Stimulated activated CD8-positive, alpha-beta memory T cell treated with anti-CD3 and anti-CD28 coated beads, Interleukin-4, amount 100 ng/mL, for 24 hours (primary cell): ENCODE data around the gene RGS13.

Source experiments
- DNase-seq: peaks from one replicate; pipeline ENCODE4 v3.0.0-alpha.2; 2020; ENCODE audit warnings: low read depth

The RGS13 gene

DNA sequence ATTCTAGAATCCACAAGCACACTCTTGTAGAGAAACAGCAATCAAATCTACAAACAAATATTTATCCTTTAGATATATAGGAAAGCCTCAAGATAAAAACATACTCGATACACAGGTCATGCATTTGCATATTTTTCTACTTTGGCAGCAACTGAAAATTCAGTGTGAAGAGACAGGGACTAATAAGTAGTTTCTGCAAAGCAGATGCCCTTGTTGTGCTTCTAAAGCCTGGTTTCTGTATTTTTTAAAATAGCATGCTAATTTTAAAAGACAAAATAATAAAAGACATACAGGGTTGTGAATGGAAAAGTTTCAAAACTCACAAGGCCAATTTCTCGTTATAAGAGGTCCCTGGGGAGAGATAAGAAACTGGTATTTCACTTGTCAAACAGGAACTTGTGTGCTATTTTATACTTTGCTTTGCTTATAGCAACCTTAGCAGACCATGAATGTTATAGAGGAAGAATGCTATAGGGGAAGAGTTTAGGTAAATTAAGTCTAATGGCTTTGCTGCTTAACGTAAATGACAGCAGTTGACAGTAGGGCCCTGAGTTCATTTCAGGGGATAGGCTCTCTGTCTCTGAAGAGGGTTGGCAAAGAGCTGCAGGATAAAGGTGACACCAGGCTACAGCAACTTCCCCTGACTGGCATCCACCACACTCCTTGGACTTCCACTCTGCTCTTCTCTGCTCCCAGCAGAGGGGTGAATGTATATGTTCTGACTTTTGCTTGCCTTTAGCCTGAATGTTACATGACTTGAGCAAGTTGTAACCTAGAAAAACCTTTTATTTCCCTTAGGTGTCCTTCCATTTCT is 9.4 kb upstream of the RGS13 start:
- DNase-seq, result no peak

DNA sequence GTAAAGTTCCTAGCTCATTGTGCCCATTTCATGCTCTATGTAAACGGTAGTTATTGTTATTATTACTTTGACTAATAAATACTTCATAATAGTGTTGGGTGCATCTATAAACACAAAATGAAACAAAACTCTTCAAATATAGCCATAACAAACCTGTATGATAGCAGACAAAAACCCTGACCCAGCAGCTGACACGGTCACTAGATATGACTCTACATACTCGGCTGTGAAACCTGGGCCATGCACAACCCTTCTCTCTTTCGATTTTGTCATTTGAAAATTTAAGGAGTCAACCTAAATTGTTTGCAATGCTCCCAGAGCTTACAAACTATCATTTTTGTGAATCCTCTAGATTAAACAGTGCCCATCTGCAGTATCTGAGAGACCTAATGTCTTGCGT is 8.0 kb upstream of the RGS13 start:
- no peak for DNase-seq

DNA sequence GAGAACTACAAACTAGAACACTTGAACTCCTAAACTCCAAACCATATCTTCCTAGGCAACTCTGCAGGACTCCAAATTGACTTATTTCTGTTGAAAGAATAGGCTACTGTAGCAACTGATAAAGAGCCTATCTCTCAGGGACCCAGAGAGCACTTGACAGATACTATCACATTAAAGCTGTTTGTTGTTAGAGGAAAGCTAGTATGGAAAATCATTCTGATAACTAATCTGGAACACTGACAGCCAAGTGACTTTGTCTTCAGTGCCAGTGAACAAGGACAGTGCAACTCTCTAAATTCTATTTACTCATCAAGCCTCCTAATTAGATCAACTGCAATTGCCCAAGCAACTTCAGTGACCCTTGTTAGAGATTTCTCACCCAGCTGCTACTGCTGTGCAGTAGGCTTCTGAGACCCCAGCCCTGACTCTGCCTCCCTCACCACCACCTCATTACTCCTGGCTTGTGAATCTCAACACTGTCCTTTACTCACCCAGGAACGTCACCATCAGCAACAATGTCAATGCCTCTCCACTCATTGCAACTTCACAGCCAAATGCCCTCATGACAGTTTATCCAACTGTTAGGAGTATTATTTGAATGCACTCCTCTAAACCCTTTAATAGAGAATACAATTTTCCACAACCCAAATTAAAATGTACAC is 7.4 kb upstream of the RGS13 start:
- no peak for DNase-seq

DNA sequence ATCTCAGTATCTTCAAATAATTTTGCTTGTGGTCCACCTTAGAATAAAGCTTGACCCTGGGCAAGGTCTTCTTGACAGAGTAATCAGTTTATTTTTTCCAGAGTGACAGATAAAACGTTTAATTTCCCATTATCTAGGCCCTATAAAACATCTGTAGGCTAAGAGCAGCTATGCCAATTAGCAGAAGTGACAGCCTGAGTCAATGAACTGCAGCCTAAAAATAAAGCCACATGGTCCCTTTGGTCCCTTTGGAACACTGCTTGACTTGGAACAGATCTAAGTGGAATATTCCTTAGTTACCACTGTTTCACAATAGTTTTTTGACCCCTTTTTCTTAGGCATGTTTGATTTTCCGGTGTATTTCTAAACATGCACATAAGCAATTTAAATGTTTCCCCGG is 6.3 kb upstream of the RGS13 start:
- no peak for DNase-seq

DNA sequence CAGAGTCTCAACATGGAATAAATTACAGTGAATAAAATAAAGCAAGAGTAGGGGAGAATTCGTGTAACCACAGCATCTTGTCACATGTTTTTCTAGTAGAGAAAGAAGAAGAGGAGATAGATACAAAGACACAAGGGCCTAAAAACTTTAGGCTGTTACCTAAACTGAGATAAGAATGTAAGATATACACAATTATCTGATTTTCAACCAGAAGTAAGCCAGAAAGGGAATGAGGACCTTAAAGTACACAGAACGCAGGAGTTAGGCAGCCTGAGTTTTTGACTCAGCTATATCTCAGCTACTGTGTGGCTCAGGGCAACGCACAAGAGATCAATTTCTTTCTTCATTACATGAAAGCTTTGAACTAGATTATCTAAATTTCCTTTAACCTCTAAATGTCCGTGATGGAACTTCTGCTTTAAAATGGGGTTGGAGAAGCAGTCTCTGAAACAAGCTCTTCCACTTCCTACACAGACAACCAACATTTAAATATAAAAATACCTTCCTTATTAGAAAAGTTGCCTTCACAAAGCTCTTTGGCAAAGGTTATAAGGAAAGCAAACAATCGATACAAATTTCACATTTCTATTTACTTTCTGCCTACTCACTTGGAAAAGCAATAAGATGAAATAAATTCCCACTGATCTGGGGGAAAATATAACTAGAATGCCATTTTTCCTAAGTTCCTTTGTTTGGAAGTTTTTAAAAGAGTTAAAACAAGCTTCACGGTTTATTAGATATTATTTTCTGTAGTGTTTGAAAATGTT is 5.2 kb upstream of the RGS13 start:
- DNase-seq, result no peak

DNA sequence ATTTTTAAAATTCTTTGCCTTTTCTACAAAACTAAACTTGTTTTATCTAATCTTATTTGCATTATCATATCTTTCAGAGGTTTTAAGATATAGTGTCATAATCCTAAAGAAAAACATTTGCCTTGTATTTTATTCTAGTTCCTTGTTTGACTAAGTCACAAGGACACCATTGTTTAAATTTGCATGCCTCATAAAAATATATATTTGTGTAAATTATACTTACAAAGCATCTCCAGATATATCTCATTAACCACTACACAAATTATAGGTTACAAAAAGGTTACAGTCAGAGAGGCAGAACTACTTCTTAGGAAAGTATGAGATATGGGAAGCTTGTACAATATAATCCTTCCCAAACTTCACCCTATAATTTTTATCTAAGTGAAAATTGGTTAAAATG is 4.2 kb upstream of the RGS13 start:
- DNase-seq, result no peak

DNA sequence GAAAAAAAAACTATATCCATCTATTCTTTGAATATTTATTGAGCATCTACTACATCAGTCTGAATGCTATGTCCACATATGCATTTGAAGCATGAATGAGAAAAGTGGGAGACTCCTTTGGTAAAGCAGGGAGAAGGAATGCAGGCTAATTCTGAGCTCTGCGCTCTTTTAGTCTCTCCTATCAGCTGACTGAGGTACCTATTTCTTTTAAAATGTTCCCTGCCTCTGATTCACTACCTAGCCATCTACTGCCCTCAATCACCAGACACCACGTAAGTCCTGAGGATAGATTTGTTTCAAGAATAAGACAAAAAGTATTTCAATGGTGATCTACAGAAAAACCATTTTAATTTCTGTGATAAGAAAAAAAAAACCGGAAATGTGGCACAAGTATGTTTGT is 3.8 kb upstream of the RGS13 start:
- no peak for DNase-seq

DNA sequence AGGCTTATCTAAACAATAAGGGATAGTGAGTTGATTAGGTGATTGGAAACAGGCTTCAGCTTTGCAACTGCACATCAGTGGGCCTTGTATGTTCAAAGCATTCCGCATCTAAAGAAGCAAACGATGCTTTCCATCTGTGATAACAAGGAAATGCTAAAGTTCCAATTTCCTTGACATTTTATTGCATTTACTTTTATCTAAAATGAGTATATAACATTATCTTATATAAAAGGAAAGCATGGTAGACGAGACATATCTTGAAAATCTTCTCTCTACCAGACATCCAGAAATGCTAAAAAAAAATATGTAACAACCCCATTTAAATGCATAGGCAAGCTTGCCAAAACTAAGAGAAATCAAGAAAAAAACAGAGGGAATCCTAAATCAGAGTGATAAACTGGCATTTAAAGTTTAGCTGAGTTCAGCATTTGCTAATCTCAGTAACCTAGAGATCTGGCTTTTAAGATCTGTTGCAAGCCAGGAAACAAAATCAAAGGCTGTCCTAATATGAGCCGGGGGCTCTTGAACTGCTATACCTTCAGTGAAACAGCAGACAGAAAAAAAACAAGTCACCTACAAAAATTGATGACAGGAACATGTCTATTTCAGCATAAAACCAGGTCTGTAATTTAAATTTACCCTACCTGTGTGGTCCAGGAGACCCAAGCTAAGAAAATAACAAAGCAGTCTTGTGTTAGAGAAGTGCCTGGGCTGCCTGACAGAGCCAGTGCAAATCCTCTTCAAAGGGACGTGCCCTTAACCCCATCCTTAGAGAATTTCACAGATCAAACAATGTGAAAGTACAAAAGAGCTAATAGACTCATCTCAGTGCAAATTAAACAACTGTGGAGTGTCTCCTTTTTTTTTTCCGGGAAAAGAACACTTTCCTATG is 3.1 kb upstream of the RGS13 start:
- DNase-seq, result no peak

DNA sequence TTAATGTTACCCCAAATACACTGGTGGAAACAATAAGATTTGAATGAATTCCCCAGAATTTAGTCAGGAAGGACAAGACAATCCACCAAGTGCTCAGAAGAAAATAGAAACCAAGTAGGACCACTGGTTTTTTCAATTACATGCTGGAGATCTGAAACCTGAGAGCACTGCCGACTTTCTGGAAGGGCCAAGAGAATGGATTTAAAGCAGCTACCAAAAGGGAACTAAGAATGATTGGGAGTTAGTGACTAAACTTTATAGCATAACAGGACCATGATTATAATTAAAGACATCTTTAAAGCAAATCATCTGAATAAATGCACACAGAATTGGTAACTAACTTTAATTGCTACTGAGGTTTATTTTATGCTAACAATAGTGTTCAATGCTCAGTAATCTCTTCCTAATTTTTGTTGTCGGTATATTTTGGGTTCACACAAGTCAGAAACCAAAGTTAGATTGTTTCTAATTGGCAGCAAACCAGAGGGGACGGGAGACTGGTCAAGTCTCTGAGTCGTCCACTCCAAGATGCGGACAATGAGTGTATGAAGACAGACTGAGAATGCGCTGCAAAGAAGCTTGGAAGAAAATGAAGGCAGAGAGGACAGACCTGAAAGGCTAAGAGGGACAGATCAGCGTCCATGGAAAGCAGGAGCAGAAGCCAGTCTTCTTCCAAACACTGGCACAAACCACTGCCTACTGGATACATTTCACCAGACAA is 2.3 kb upstream of the RGS13 start:
- no peak for DNase-seq

DNA sequence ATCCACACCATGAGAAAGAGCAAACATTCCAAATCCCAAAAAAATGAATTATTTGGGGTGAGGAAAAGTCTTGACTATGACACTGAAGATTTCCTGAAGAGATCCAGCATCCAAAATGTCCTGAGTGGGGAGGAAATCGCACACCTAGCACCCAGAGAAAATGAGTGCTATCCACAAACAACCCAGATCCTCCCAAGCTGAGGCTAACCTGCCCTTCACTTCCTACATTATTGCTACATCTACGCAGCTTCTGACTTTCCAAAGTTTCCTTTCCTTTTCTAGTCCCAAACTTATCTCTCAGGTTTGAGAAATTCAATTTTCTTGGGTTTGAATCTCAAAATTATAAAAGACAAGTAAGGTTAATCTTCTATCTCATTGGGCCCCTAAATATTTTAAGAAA is 906 bp upstream of the RGS13 start:
- DNase-seq, result no peak

DNA sequence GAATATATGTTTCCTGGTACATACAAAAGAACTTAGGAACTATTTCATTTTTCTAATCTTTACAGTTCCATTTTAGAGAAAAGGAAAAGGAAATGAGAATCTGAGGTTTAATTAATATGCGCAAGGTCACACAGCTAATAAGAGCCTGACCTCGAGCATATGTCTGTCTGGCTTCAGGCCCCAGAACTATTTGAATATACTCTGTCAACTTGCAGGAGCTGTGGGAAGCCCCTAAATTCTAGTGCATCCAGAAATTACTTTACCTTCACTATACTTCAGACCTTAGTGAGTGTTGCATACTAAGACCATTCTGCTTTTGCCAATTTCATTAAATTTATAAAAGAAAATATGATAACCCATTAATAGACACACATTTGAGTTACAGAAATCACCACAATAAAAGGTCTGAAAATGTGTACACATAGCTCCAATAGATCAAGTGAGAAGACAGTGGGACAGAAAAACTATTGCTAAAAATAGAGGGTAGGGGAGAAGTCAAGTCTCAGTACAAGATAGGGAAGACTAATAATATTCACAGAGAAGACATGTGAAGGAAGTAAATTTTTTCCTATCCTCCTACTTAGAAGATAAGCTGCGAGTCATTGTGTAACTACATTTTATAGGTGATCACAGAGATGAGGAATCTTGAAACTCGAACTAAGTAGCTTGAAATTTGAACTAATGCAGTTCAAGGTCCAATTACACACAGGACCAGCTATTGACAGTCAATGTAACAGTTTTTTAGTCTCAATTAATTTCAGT is 3.8 kb downstream of the RGS13 start:
- no peak for DNase-seq

DNA sequence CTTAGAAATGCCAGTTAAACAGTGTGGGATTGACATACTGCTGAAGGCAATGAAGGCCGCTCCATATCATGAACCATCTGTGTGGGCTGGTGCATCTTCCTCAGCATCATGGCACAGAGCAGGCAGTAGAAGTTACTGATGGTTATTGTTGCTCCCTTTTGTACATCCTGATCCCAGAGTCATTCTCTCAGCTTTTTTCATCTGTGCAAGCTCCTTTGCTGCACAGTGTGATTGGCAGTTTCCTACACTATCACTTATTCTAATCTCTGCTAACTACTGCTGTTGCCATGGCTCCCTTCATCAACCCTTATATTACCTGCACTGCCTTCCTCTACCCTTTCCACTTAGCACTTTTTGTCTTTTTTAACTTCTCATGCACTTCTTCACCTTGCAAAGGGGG is 16.2 kb downstream of the RGS13 start:
- no peak for DNase-seq

DNA sequence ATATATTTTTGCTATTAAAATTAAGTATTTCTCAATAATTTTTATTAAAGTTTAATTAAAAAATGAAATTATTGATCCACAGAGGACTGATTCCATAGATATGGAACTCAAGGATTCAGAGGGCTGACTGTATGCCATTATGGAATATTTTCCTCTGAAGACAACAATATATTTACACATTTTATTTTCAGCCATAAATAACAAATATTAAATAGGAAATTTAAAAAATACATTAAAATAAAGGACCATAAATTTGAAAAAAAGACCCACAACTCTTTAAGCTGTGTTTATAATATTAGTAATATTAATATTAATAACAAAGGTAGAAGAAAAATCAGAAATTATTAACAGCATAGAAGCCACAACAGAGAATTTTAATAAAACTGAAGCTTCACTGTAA is 18.2 kb downstream of the RGS13 start:
- DNase-seq, result no peak

DNA sequence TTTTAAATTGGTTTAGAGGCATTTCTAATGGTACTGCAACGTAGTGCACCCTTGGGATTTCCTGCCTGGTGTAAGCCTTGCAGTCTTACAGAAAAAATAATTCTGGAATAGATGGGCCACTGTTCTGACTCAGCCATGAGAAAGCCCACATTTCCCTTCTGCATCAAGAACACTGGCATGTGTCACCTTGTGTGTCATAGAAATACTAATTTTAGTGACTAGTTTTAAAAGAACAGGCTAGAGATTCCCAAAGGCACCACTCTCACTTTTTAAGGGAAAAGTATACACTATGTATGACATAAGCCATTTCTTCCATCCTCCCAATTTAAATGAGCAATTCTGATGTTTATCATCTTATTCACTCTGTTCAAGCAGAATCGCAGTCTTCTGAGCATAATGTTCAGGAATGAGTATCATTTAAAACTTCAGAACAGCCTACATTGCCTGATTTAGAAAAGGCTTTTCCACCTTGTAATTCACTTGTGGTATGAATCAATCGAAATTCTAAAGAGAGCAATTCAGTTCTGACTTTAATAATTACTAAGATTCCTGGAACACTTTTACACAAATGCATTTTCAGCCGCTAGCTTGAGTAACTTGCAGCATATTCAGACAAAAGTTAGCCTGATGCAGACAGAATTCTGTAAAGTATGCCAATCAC is 18.8 kb downstream of the RGS13 start:
- no peak for DNase-seq

DNA sequence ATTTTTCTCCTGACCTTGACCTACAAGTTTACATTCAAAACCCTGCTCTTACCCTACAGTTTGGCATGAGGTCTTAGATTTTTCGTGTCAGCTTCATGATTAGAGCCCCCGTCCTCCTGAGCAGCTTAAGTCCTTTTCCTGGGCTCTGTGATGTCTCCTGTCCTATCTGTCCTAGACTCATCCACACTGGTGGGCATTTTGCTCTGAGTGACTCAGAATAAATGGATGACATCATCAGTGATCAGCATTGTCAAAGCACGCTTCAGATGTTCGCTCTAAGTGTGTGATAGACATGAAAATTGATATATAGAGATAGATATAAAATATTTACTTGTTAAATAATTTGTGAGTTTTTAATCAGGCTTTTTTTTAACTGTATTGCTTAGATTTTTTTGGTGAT is 21.8 kb downstream of the RGS13 start:
- no peak for DNase-seq

DNA sequence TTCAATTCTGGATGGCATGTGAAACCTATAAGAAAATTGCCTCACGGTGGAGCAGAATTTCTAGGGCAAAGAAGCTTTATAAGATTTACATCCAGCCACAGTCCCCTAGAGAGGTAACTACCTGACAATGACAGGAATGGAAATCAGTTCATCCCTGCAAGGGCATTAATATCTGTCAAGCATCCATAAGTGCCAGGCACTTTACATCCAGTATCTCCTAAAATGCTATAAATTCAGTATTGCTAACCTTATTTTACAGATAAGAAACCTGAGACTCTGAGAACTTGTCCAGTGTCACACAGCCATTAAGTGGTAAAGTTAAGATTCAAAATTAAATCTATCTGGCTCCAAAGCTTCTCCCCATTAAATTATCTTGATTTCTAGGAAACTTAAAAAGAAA is 22.3 kb downstream of the RGS13 start:
- no peak for DNase-seq

DNA sequence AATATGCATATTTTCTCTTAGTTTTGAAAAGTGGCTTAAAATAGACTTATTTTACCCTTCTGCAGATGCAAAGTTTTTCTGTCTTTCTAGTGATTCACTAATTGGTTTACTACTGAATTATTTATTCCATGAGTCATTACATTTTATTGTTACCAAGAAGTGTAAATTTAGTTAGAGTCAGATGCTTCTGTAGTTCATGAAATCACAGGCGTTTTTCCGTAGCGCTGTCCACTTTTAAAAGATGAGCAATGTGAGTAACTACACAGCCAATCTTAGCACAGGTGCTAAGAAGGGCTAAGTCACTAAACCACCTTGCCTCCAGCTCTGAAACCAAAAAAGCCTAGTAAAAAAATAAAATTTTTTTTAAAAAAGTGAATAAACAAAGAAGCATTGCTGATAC is 24.7 kb downstream of the RGS13 start:
- no peak for DNase-seq

DNA sequence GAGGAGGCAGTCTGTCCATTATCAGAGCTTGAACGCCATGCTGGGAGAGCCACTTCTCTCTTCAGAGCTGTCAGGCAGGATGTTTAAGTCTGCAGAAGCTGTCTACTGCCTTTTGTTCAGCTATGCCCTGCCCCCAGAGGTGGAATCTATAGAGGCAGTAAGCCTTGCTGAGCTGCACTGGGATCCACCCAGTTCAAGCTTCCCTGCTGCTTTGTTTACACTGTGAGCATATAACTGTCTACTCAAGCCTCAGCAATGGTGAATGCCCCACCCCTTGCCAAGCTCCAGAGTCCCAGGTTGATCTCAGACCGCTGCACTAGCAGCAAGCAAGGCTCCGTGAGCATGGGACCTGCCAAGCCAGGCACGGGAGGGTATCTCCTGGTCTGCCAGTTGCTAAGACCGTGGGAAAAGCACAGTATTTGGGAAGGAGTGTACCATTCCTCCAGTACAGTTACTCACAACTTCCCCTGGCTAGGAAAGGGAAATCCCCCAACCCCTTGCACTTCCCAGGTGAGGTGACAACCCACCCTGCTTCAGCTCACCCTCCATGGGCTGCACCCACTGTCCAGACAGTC is 32.5 kb downstream of the RGS13 start:
- no peak for DNase-seq

DNA sequence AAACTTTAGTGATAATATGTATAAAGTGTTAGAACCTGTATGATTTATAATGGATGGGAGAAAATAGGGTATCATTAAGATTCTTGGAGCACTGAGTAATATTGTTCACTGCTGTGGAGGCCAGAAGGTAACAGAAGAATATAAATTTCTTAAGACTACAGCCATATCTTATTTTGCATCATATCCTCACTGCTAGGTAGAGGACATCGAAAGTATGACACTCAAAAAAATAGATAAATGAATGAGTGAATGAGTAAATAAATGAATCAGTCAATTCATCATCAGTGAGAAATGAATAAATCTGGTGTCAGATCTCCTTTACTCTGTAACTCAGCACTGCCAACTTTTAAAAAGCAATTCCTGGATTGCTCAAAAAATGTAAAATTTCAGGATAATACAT is 33.2 kb downstream of the RGS13 start:
- no peak for DNase-seq

DNA sequence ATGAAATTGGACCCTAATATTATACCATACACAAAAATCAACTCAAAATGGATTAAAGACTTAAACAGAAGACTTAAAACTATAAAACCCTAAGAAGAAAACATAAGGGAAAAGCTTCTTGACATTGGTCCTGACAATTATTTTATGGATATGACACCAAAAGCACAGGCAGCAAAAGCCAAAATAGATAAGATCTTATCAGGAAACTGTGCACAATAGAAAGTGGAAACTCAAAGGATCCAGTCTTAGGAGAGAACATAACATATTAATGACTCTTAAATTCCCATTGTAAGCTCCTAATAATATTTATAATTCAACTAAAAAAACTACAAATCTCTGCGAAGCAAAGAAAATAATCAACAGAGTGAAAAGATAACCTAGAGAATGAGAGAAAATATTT is 39.8 kb downstream of the RGS13 start:
- no peak for DNase-seq
